GM21717 (cell line): ENCODE data around the gene DMC1.

Source experiments
- ATAC-seq: cut with Tn5 transposase; IDR thresholded peaks from one replicate; pipeline ENCODE4 v1.9.1; 2021; ENCODE audit warnings: mild to moderate bottlenecking, moderate library complexity; ENCODE audit not compliant: unreplicated experiment

DMC1 gene

GRCh38 chr22:38567531-38568285 is 2.3 kb downstream of the DMC1 start:
- ATAC-seq, result no peak

GRCh38 chr22:38566726-38567504 is 3.1 kb downstream of the DMC1 start:
- ATAC-seq, result no peak

- no peak for ATAC-seq
Observed at GRCh38 chr22:38565441-38565840, 4.5 kb downstream of the DMC1 start.

- ATAC-seq, result no peak
Observed at GRCh38 chr22:38564669-38565068, 5.3 kb downstream of the DMC1 start.

GRCh38 chr22:38554281-38554680 is 15.7 kb downstream of the DMC1 start:
- no peak for ATAC-seq

- no peak for ATAC-seq
Observed at GRCh38 chr22:38549101-38549894, 20.7 kb downstream of the DMC1 start.

- ATAC-seq, result no peak
Observed at GRCh38 chr22:38540701-38541100, 29.3 kb downstream of the DMC1 start.

- ATAC-seq, result no peak
Observed at GRCh38 chr22:38531251-38531938, 38.6 kb downstream of the DMC1 start.

- ATAC-seq, result no peak
Observed at GRCh38 chr22:38524429-38524828, 45.6 kb downstream of the DMC1 start.

- no peak for ATAC-seq
Observed at GRCh38 chr22:38523479-38523878, 46.5 kb downstream of the DMC1 start.

- ATAC-seq, result no peak
Observed at GRCh38 chr22:38523029-38523428, 47.0 kb downstream of the DMC1 start.

GRCh38 chr22:38519453-38520250 is 50.3 kb downstream of the DMC1 start:
- no peak for ATAC-seq

- no peak for ATAC-seq
Observed at GRCh38 chr22:38518620-38519019, 51.4 kb downstream of the DMC1 start.

GRCh38 chr22:38513063-38513462 is 56.9 kb downstream of the DMC1 start:
- ATAC-seq, result no peak

- ATAC-seq, result no peak
Observed at GRCh38 chr22:38510416-38510970, 59.5 kb downstream of the DMC1 start.

GRCh38 chr22:38506118-38506962 is 63.6 kb downstream of the DMC1 start, which contains the start of gene DDX17:
Gene DDX17 (minus strand): TSS chr22:38506311.
- ATAC-seq, result peak; percentile 72

GRCh38 chr22:38505541-38506117 is 64.4 kb downstream of the DMC1 start:
- peak; percentile 21 for ATAC-seq

GRCh38 chr22:38504731-38505540 is 65.0 kb downstream of the DMC1 start:
- ATAC-seq, result no peak
